HG02798 (cell line): ENCODE data around the gene CNPY2.
"Not testable (repeated sequence)": the region's sequence is repeated elsewhere in the genome, so short reads cannot be mapped to it uniquely, and the experiment has no call there.

ENCODE experiments used
- ATAC-seq: cut with Tn5 transposase; IDR thresholded peaks from one replicate; pipeline ENCODE4 v1.9.1; 2021; ENCODE audit warnings: mild to moderate bottlenecking; ENCODE audit not compliant: unreplicated experiment, poor library complexity

The CNPY2 gene

DNA sequence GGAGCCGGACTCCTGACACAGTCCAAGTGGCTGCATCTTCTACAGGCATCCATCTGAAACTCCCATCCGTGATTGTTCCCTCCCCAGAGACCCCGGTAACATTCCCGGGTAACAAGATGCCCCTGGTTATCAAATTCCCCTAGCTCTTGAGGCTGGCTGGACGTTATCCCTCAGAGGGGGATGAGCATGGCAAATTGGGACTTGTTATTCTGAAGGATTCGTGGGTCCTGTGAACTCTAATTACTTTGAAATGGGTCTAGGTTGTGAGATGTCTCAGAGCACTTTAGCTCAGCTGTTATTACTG lies 18.7 kb upstream of the CNPY2 start:
- ATAC-seq = no peak

GRCh38 chr12:56333679-56334489 lies 18.1 kb upstream of the CNPY2 start, which contains the start of gene PAN2:
Gene PAN2 (minus strand): TSS chr12:56334000. CDS start chr12:56333094, 906 bp downstream.
- peak; percentile 97 for ATAC-seq

- no peak for ATAC-seq
Measured at GRCh38 chr12:56333197-56333678, 17.4 kb upstream of the CNPY2 start.

- ATAC-seq = no peak
Measured at GRCh38 chr12:56332512-56333196, 16.9 kb upstream of the CNPY2 start.

DNA sequence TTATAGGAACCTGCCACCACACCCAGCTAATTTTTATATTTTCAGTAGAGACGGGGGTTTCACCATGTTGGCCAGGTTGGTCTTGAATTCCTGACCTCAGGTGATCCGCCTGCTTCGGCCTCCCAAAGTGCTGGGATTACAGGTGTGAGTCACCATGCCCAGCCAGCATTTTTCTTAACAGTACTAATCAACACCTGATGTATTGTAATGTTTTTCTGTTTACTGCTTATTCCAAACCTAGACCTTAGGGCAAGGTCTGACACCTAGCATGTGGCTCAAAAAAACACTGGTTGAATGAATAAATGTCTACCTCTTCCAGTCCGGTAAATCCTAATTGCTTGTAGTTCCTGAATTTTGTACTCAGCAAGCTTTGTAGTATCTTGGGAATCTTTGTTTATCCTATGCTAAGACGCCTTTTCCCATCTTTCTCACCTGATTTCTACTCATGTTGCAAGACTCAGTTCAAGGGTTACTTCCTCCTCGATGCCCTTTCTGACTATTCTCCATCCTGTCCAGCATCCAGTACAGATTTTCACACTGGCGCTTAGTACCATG lies 15.2 kb upstream of the CNPY2 start:
- no peak for ATAC-seq

DNA sequence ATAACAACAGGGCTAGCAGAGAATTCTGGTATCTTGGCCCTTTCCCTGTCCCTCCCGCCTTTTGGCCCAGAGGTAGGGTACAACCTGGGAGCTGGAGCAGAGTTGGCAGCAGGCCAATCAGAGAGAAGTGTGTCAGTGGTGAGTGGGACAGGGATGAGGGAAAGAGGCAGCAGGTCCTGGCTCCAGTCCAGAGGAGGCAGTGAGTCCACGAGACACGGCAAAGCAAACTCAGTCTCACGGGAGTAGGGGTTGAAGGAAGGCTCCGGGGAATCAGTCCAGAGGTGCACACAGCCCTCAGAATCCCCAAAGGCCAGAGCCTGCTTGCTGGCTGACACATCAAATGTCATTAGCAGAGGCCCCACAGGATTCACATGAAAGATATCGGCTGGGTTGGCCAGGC lies 10.7 kb upstream of the CNPY2 start:
- ATAC-seq = no peak

- ATAC-seq = no peak
Measured at GRCh38 chr12:56326126-56326525, 10.3 kb upstream of the CNPY2 start.

- ATAC-seq = no peak
Measured at GRCh38 chr12:56324206-56324605, 8.4 kb upstream of the CNPY2 start.

GRCh38 chr12:56321610-56322009 lies 5.8 kb upstream of the CNPY2 start:
- not testable (repeated sequence) for ATAC-seq

DNA sequence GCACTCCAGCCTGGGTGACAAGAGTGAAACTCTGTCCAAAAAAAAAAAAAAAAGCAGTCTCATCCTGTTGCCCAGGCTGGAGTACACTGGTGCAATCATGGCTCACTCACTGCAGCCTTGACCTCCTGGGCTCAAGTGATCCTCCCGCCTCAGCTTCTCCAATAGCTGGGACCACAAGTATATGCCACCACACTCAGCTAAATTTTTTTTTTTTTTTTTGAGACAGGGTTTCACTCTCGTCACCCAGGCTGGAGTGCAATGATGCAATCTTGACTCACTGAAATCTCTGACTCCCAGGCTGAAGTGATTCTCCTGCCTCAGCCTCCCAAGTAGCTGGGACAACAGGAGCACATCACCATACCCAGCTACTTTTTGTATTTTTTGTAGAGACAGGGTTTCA lies 5.2 kb upstream of the CNPY2 start:
- ATAC-seq = no peak

DNA sequence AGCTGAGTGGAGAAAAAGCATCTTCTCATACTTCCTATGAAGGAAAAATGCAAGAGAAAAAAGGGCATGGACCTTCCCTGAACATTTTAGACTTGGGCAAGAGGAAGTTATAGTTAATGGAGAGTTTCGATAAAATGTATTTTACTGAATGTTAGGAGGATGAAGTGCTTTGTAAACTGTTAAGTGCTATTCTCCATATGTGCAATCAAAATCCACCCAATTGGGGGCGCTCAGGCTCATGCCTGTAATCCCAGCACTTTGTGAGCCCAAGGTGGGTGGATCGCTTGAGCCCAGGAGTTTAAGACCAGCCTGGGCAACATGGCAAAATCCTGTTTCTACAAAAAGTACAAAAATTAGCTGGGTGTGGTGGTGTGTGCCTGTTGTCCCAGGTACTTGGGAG lies 1.9 kb upstream of the CNPY2 start:
- ATAC-seq = no peak

GRCh38 chr12:56315249-56315621 lies 553 bp downstream of the CNPY2 start:
- ATAC-seq = no peak

DNA sequence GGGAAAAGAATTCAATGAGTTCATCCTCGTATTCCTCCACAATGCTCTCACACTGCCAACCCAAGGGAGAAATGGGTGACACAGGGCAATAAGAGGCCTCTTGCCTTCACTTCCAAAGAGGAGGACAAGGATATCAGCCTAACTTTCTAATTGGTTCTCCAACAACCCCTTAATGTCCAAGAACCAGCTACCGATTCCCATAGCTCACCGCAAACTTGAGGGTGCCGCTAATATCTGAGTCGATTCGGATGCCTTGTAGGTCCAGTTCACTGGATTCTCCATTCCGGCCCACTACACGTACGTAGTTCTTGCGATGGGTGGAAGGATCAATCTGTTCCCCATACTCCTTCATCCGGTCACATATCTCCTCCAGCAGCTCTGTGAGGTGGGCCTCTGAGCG lies 4.8 kb downstream of the CNPY2 start:
- no peak for ATAC-seq

- ATAC-seq = no peak
Measured at GRCh38 chr12:56308714-56309113, 7.1 kb downstream of the CNPY2 start.

GRCh38 chr12:56307221-56307965 lies 8.4 kb downstream of the CNPY2 start:
- ATAC-seq = no peak

DNA sequence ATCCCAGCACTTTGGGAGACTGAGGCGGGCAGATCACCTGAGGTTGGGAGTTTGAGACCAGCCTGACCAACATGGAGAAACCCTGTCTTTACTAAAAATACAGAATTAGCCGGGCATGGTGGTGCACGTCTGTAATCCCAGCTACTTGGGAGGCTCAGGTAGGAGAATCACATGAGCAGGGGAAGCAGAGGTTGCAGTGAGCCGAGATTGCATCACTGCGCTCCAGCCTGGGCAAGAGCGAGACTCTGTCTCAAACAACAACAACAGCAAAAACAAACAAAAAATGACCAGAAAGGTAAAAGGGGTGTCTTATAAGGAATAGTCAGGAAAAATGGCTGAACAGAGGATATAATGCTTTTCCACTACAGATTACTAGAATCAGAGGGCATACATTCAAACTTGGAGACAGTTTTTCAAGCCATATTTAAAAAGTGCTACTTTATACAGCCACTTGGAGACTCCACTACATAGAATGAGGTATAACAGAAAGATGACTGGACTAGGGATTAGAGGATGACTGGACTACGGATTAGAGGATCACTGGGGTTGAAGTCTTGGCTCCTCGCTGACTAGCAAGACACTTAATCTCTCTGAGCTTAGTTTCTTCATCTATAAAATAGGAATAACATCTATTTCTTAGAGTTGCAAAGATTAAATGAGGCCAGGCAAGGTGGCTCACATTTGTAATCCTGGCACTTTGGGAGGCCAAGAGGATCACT lies 10.8 kb downstream of the CNPY2 start:
- ATAC-seq = no peak

GRCh38 chr12:56304276-56304675 lies 11.5 kb downstream of the CNPY2 start:
- ATAC-seq = no peak

GRCh38 chr12:56300644-56301464 lies 14.9 kb downstream of the CNPY2 start:
- no peak for ATAC-seq

DNA sequence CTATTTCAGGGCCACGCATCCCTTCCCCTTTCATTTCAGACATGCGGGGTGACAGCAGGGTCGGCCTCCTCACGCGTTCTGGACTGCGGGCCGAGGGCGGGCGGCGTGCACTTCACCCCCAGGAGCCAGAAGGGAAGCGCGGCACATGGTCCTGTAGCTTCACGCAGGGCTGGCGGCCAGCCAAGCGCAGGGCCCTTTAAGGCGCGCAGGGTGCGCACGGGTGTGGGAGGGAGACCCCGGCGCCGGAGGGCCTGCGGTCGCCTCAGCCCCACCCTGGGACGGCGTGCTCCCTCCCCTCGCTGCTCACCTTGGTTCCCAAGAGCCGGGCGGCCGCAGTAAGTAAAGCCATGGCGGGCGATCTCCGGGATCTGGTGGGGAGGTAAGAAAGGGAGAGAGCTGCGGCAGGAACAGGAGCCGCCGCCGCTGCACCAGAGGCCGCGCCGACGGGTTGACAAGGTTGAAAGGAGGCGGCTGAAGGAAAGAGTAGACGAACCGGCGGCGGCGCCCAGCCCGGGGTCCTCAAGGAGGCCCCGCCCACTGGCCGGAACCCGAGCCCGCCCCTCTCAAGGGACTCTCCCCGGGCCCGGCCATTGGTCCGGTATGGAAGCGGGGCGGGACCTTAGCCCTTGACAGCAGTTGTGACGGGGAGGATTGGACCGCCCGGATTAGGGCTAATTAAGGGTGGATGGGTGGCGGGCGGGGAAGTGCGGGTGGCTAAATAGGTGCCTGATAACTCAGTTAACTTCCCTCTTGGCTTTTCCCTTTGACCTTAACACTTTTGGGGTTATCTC lies 15.7 kb downstream of the CNPY2 start, which contains the start of gene CS:
CS (minus strand) TSS at position 478 of the 791 bp plus-strand sequence; CDS start at position 349, 129 bp downstream.
- peak; percentile 92 for ATAC-seq
